Type B pancreatic cell (in vitro differentiated cells): ENCODE measurements around the gene GPBP1L1. TPM values are rescaled to one million over a fixed set of nuclear protein-coding genes. Genes with fewer than 3 reads are reported as not detected.

Source experiments
- DNase-seq: peaks from one replicate; pipeline ENCODE4 v3.0.0; 2021; ENCODE audit warnings: mixed read lengths; ENCODE audit not compliant: unreplicated experiment; ENCODE audit errors: extremely low spot score
- H3K27ac Mint-ChIP-seq: 2 replicates; pipeline ENCODE4 v1.8.0; 2021; ENCODE audit warnings: mild to moderate bottlenecking, mixed read lengths
- H3K27me3 Mint-ChIP-seq: 2 replicates; pipeline ENCODE4 v1.8.0; 2021; ENCODE audit warnings: mixed read lengths
- H3K36me3 Mint-ChIP-seq: 2 replicates; pipeline ENCODE4 v1.8.0; 2021; ENCODE audit warnings: mixed read lengths
- H3K4me1 Mint-ChIP-seq: one replicate; pipeline ENCODE4 v1.8.0; 2021; ENCODE audit warnings: mixed read lengths; ENCODE audit not compliant: unreplicated experiment
- H3K4me3 Mint-ChIP-seq: 2 replicates; pipeline ENCODE4 v1.8.0; 2021; ENCODE audit warnings: mild to moderate bottlenecking, mixed read lengths
- H3K9me3 Mint-ChIP-seq: 2 replicates; pipeline ENCODE4 v1.8.0; 2021; ENCODE audit warnings: mixed read lengths
- CTCF ChIP-seq: fragments of 200-600 bp; sonication (generic); conservative IDR thresholded peaks from 2 replicates; pipeline ENCODE4 v1.5.0; 2021; ENCODE audit warnings: antibody characterized with exemption, mild to moderate bottlenecking
- total RNA-seq: library from RNA; stranded (reverse); gene quantifications from 2 replicates; pipeline ENCODE4 v1.2.1, GENCODE V29; 2021; ENCODE audit warnings: low replicate concordance

The GPBP1L1 gene
- total RNA-seq, 1 donor from 2014 or later: 99.9 TPM

- Mint-ChIP-seq H3K36me3 (peaks cover 23% of the 10 kb centered on the region), H3K27ac (no peak overlapping the region), H3K9me3 (no peaks in the 10 kb centered on the region), H3K27me3 (no peaks in the 10 kb centered on the region), H3K4me1 (peaks cover 2% of the 10 kb centered on the region), H3K4me3 (no peak overlapping the region)
- TF ChIP-seq CTCF: no peak
- DNase-seq: no peak
Observed at GRCh38 chr1:45658171-45658570, 28.2 kb downstream of the GPBP1L1 start.

GRCh38 chr1:45656573-45657226, 29.6 kb downstream of the GPBP1L1 start:
- no peak overlapping the region for H3K27ac Mint-ChIP-seq
- H3K36me3 Mint-ChIP-seq: peaks cover 30% of the 10 kb centered on the region
- no peak for TF ChIP-seq CTCF
- no peaks in the 10 kb centered on the region for H3K4me1 Mint-ChIP-seq
- no peaks in the 10 kb centered on the region for H3K27me3 Mint-ChIP-seq
- no peak for DNase-seq
- H3K4me3 Mint-ChIP-seq: no peak overlapping the region
- H3K9me3 Mint-ChIP-seq: no peaks in the 10 kb centered on the region

- no peaks in the 10 kb centered on the region for H3K4me1 Mint-ChIP-seq
- H3K36me3 Mint-ChIP-seq: peaks cover 40% of the 10 kb centered on the region
- H3K27ac Mint-ChIP-seq: no peak overlapping the region
- TF ChIP-seq CTCF: no peak
- no peaks in the 10 kb centered on the region for H3K9me3 Mint-ChIP-seq
- DNase-seq: no peak
- H3K27me3 Mint-ChIP-seq: no peaks in the 10 kb centered on the region
- no peak overlapping the region for H3K4me3 Mint-ChIP-seq
Observed at GRCh38 chr1:45654540-45655280, 31.6 kb downstream of the GPBP1L1 start.

- Mint-ChIP-seq H3K4me3 (no peak overlapping the region), H3K9me3 (no peaks in the 10 kb centered on the region), H3K27me3 (no peaks in the 10 kb centered on the region), H3K27ac (peak overlapping the region; percentile 79), H3K36me3 (peaks cover 35% of the 10 kb centered on the region), H3K4me1 (no peaks in the 10 kb centered on the region)
- no peak for TF ChIP-seq CTCF
- no peak for DNase-seq
Observed at GRCh38 chr1:45647248-45648021, 38.9 kb downstream of the GPBP1L1 start.

GRCh38 chr1:45644661-45645060, 41.7 kb downstream of the GPBP1L1 start:
- no peak for TF ChIP-seq CTCF
- Mint-ChIP-seq H3K4me1 (no peaks in the 10 kb centered on the region), H3K4me3 (no peak overlapping the region), H3K27me3 (no peaks in the 10 kb centered on the region), H3K27ac (peak overlapping the region; percentile 87), H3K9me3 (no peaks in the 10 kb centered on the region), H3K36me3 (peaks cover 26% of the 10 kb centered on the region)
- DNase-seq: no peak
